ENCODE data around the gene NDEL1.

DNA sequence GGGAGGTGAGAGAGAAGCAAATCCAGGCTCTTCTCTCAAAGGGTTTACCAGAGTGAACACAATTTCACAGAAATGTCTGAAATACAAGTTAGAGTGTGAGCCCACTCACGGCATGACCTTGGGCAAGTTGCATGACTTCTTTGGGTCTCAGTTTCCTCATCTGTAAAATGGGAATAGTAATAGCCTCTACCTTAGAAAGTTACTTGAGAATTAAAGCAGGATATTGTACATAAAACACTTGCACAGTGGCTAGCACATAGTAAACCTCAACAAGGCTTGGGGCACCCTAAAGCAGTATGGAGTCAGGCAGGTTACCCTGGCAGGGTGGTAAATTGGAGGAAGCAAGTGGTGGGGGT, 24.8 kb upstream of the NDEL1 start:
- TF ChIP-seq YY1 (IDR thresholded peaks at IDR 0.05; ENCODE audit: low read depth), result no peak
- TF ChIP-seq, protein P1, sequence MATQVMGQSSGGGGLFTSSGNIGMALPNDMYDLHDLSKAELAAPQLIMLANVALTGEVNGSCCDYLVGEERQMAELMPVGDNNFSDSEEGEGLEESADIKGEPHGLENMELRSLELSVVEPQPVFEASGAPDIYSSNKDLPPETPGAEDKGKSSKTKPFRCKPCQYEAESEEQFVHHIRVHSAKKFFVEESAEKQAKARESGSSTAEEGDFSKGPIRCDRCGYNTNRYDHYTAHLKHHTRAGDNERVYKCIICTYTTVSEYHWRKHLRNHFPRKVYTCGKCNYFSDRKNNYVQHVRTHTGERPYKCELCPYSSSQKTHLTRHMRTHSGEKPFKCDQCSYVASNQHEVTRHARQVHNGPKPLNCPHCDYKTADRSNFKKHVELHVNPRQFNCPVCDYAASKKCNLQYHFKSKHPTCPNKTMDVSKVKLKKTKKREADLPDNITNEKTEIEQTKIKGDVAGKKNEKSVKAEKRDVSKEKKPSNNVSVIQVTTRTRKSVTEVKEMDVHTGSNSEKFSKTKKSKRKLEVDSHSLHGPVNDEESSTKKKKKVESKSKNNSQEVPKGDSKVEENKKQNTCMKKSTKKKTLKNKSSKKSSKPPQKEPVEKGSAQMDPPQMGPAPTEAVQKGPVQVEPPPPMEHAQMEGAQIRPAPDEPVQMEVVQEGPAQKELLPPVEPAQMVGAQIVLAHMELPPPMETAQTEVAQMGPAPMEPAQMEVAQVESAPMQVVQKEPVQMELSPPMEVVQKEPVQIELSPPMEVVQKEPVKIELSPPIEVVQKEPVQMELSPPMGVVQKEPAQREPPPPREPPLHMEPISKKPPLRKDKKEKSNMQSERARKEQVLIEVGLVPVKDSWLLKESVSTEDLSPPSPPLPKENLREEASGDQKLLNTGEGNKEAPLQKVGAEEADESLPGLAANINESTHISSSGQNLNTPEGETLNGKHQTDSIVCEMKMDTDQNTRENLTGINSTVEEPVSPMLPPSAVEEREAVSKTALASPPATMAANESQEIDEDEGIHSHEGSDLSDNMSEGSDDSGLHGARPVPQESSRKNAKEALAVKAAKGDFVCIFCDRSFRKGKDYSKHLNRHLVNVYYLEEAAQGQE (IDR thresholded peaks at IDR 0.05; ENCODE audit: low read depth), result no peak
- no peak for TF ChIP-seq EP300 (IDR thresholded peaks at IDR 0.05; ENCODE audit: borderline replicate concordance)
- TF ChIP-seq, protein P2, sequence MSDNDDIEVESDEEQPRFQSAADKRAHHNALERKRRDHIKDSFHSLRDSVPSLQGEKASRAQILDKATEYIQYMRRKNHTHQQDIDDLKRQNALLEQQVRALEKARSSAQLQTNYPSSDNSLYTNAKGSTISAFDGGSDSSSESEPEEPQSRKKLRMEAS (IDR thresholded peaks at IDR 0.05), result no peak
- TF ChIP-seq TAF1 (IDR thresholded peaks at IDR 0.05; ENCODE audit: low read depth), result no peak
- TF ChIP-seq ZBTB7A (IDR thresholded peaks at IDR 0.05; ENCODE audit: low read depth), result no peak

Measured in Ishikawa (cell line).